ENCODE results near the gene ZNF618. TPM values are rescaled to one million over a fixed set of nuclear protein-coding genes. Genes with fewer than 3 reads are reported as not detected.

The ZNF618 gene
- total and polyA plus RNA-seq, 4 donors = 4.9 to 17.3 (median 11.4) TPM

DNA sequence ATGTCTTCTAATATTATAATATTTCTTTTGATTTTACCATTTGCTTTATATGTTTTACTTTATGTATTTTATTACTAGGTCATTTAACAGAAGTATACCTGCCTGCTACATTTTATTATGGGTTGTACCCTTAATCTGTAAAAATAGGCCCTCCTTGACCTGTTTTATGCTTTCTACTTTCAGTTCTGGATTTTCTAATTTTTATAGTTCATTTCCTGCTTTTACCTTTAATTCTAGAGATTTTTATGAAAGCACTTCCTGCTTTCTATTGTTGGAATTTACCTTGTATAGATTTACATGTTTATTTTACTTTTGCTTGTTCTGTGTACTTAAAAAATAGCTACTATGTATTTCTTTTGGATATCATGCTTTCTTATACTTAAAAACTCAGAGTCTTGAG is 20.6 kb downstream of the ZNF618 start:
- ATAC-seq (ENCODE audit: low FRiP score) (no peak), DNase-seq (no peak)
- Histone ChIP-seq H3K36me3 (ENCODE audit: control insufficient read depth in 1 of 2, insufficient read depth in 2 of 2, low read length in 1 of 2) (no peaks in the 10 kb centered on the region), H3K27ac (ENCODE audit: low read depth in 1 of 2, low read length in 2 of 2) (no peak overlapping the region), H3K4me1 (ENCODE audit: control insufficient read depth in 1 of 2, insufficient read depth in 2 of 2, low read length in 2 of 2) (peaks cover 0 to 2% of the 10 kb centered on the region in 2 donors), H3K4me3 (ENCODE audit: low read length in 2 of 2) (no peak overlapping the region), H3K9me3 (ENCODE audit: control insufficient read depth, low read length) (no peaks in the 10 kb centered on the region), H3K27me3 (ENCODE audit: control insufficient read depth in 1 of 2, insufficient read depth in 2 of 2, low read length in 1 of 2) (no peaks in the 10 kb centered on the region)
- intact Hi-C loops (cut with DNase I) = no loop called here

DNA sequence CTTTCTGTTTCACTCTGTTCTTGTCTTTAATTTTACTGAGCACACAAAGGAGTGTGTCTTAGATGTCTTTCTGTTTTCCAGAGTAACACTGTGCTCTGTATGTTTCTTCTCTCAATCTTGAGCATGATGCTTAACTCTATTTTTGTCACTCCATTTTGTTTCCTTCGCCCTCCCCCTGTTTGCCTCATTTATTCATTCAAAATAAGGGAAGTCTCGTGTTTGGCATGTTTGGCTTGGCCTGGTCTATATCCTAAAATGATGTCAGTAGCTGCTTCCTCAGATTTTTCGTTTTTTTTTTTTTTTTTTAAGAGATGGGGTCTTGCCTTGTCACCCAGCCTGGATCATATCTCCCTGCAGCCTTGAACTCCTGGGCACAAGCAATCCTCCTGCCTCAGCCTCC is 22.0 kb downstream of the ZNF618 start:
- 23 to 25% methylated on average over 3 of the region's 3 CpGs for WGBS, 2 donors
- no peak for DNase-seq

DNA sequence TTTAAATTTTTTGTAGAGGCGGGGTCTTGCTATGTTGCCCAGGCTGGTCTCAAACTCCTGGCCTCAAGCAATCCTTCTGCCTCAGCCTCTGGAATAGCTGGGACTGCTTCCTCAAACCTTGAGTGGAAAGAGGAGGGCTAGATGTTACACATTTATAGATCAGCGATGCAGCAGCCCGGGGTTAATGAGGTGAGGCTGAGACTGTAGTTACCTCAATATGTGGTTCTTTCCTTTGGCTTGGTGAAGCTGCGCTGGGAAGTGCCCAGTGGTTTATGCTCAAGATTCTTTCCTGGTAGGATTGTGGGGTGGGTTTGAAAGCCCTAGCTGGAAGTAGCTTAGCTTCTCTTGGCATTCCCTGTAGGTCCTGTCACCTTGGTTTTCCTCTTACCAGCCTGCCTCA is 22.5 kb downstream of the ZNF618 start:
- ATAC-seq (ENCODE audit: low FRiP score) = no peak
- WGBS, 2 donors = 96 to 99% methylated on average over 4 of the region's 4 CpGs
- no peaks in the 10 kb centered on the region for H3K36me3 ChIP-seq (ENCODE audit: control insufficient read depth in 1 of 2, insufficient read depth in 2 of 2, low read length in 1 of 2)
- H3K9me3 ChIP-seq (ENCODE audit: control insufficient read depth, low read length) = no peaks in the 10 kb centered on the region
- no peak for DNase-seq
- intact Hi-C loops (cut with DNase I) = no loop called here
- H3K27ac ChIP-seq (ENCODE audit: low read depth in 1 of 2, low read length in 2 of 2) = no peak overlapping the region
- H3K4me3 ChIP-seq (ENCODE audit: low read length in 2 of 2) = no peak overlapping the region
- no peaks in the 10 kb centered on the region for H3K27me3 ChIP-seq (ENCODE audit: control insufficient read depth in 1 of 2, insufficient read depth in 2 of 2, low read length in 1 of 2)
- H3K4me1 ChIP-seq (ENCODE audit: control insufficient read depth in 1 of 2, insufficient read depth in 2 of 2, low read length in 2 of 2) = peaks cover 0 to 2% of the 10 kb centered on the region in 2 donors

More for the DNA sequence above, 22.0 kb downstream of the ZNF618 start:
- intact Hi-C loops (cut with DNase I) = no loop called here
- no peaks in the 10 kb centered on the region for H3K36me3 ChIP-seq (ENCODE audit: control insufficient read depth in 1 of 2, insufficient read depth in 2 of 2, low read length in 1 of 2)
- no peak overlapping the region for H3K27ac ChIP-seq (ENCODE audit: low read depth in 1 of 2, low read length in 2 of 2)
- H3K9me3 ChIP-seq (ENCODE audit: control insufficient read depth, low read length) = no peaks in the 10 kb centered on the region
- peaks cover 0 to 2% of the 10 kb centered on the region in 2 donors for H3K4me1 ChIP-seq (ENCODE audit: control insufficient read depth in 1 of 2, insufficient read depth in 2 of 2, low read length in 2 of 2)
- H3K4me3 ChIP-seq (ENCODE audit: low read length in 2 of 2) = no peak overlapping the region
- no peaks in the 10 kb centered on the region for H3K27me3 ChIP-seq (ENCODE audit: control insufficient read depth in 1 of 2, insufficient read depth in 2 of 2, low read length in 1 of 2)
- no peak for ATAC-seq (ENCODE audit: low FRiP score)

DNA sequence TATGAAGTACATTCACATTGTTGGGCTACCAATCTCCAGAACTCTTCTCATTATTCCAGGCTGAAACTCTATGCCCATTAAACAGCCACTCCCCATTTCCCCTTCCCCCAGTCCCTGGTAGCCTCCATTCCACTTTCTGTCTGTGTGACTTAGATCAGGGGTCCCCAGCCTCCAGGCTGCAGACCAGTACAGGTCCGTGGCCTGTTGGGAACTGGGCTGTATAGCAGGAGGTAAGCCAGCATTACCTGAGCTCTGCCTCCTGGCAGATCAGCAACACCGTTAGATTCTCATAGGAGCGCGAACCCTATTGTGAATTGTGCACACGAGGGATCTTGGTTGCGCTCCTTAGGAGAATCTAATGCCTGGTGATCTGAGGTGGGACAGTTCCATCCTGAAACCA is 23.1 kb downstream of the ZNF618 start:
- Histone ChIP-seq H3K27ac (ENCODE audit: low read depth in 1 of 2, low read length in 2 of 2) (no peak overlapping the region), H3K9me3 (ENCODE audit: control insufficient read depth, low read length) (no peaks in the 10 kb centered on the region), H3K4me3 (ENCODE audit: low read length in 2 of 2) (no peak overlapping the region), H3K4me1 (ENCODE audit: control insufficient read depth in 1 of 2, insufficient read depth in 2 of 2, low read length in 2 of 2) (peaks cover 0 to 2% of the 10 kb centered on the region in 2 donors), H3K27me3 (ENCODE audit: control insufficient read depth in 1 of 2, insufficient read depth in 2 of 2, low read length in 1 of 2) (no peaks in the 10 kb centered on the region), H3K36me3 (ENCODE audit: control insufficient read depth in 1 of 2, insufficient read depth in 2 of 2, low read length in 1 of 2) (no peaks in the 10 kb centered on the region)
- ATAC-seq (ENCODE audit: low FRiP score) (no peak), DNase-seq (no peak)
- intact Hi-C loops (cut with DNase I) = no loop called here
- WGBS, 2 donors = 98% methylated on average over 6 of the region's 6 CpGs

DNA sequence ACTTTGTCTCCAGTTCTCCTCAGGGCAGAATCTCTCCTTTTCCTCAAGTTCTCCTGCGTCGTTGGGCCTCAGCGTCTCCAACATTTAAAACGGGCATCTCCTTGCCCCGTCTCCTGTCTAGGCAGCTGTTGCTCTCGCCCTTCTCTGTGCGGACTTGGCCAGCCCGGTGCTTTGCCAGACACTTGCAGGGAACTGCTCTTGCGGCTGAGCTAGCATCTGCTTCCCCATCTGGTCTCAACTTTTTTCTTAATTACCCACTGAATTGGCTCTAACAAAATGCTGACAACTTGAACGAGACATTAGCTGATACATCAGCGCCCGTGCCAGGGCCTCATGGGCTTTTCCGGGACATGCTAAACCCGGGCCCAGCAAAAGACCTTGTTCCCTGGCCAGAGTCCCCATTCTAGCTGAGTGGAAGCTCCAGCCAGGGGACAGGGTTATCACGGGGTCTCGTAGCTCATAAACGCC is 25.1 kb downstream of the ZNF618 start:
- intact Hi-C loops (cut with DNase I) = no loop called here
- Histone ChIP-seq H3K27me3 (ENCODE audit: control insufficient read depth in 1 of 2, insufficient read depth in 2 of 2, low read length in 1 of 2) (no peaks in the 10 kb centered on the region), H3K27ac (ENCODE audit: low read depth in 1 of 2, low read length in 2 of 2) (peak overlapping the region in 1 of 2 donors; percentile 14), H3K4me1 (ENCODE audit: control insufficient read depth in 1 of 2, insufficient read depth in 2 of 2, low read length in 2 of 2) (peaks cover 0 to 2% of the 10 kb centered on the region in 2 donors), H3K4me3 (ENCODE audit: low read length in 2 of 2) (no peak overlapping the region), H3K36me3 (ENCODE audit: control insufficient read depth in 1 of 2, insufficient read depth in 2 of 2, low read length in 1 of 2) (no peaks in the 10 kb centered on the region), H3K9me3 (ENCODE audit: control insufficient read depth, low read length) (no peaks in the 10 kb centered on the region)
- DNase-seq = no peak
- 50 to 56% methylated on average over 17 of the region's 17 CpGs for WGBS, 2 donors
- no peak for ATAC-seq (ENCODE audit: low FRiP score)

DNA sequence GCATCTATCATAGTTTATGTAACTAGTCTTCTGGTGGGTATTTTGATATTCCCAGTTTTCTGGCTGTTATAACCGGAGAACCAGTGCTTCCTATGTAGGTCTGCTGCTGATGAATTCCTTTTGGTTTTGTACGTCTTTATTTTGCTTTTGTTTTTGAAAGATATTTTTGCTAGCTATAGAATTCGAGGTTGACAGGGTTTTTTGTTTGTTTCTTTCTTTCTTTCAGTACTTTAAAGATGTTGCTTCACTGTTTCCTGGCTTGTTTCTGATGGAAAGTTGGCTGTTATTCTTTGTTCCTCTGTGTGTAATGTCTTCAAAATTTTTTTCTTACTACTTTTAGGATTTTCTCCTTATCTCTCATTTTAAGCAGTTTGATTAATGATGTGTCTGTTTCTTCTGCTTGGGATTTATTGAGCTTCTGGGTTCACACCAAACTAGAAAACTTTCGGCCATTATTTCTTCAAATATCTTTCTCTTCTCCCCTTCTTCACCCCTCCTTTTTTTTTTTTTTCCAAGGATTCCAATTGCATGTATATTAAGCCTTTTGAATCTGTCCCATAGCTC is 27.5 kb downstream of the ZNF618 start:
- DNase-seq (no peak), ATAC-seq (ENCODE audit: low FRiP score) (no peak)
- H3K36me3 ChIP-seq (ENCODE audit: control insufficient read depth in 1 of 2, insufficient read depth in 2 of 2, low read length in 1 of 2) = no peaks in the 10 kb centered on the region
- no peak overlapping the region for H3K27ac ChIP-seq (ENCODE audit: low read depth in 1 of 2, low read length in 2 of 2)
- intact Hi-C loops (cut with DNase I) = no loop called here
- no peaks in the 10 kb centered on the region for H3K9me3 ChIP-seq (ENCODE audit: control insufficient read depth, low read length)
- no peaks in the 10 kb centered on the region for H3K27me3 ChIP-seq (ENCODE audit: control insufficient read depth in 1 of 2, insufficient read depth in 2 of 2, low read length in 1 of 2)
- H3K4me3 ChIP-seq (ENCODE audit: low read length in 2 of 2) = no peak overlapping the region
- 40 to 50% methylated on average over 4 of the region's 4 CpGs for WGBS, 2 donors
- peaks cover 5% of the 10 kb centered on the region in 2 donors for H3K4me1 ChIP-seq (ENCODE audit: control insufficient read depth in 1 of 2, insufficient read depth in 2 of 2, low read length in 2 of 2)

DNA sequence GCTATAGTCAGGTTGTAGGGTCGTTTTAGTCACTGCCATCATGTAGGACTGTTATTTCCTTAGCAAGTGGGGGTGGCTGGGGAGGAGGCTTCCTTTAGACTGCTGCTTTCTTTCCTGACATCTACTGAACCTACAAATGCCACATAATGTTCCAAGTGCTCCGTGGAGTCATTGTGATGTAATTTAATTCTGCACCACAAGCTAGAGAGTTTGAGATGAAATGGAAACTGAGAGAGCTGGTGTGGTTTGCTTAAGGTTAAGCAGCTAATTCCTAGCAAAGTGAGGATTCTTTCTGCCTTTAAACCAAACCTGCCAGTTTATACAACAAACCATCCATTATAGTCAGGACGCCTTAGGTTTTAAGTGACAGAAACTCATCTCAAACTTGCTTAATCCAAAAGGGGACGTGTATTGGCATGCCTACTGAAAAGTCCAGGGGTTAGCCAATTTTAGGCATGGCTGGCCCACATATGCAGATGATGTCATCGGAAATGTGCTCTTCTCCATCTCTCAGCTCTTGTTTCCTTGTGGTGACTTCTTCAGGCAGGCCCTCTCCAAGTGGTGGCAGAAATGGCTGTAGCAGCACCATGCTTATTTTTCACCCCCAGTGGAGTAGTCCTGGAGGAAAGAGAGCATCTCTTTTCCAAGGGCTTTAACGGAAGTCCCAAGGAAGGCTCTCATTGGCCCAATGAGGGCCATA is 30.5 kb downstream of the ZNF618 start:
- DNase-seq (no peak), ATAC-seq (ENCODE audit: low FRiP score) (peak; percentile 31)
- H3K4me1 ChIP-seq (ENCODE audit: control insufficient read depth in 1 of 2, insufficient read depth in 2 of 2, low read length in 2 of 2) = peaks cover 4 to 10% of the 10 kb centered on the region in 2 donors
- H3K27me3 ChIP-seq (ENCODE audit: control insufficient read depth in 1 of 2, insufficient read depth in 2 of 2, low read length in 1 of 2) = no peaks in the 10 kb centered on the region
- intact Hi-C loops (cut with DNase I) = no loop called here
- H3K27ac ChIP-seq (ENCODE audit: low read depth in 1 of 2, low read length in 2 of 2) = no peak overlapping the region
- H3K36me3 ChIP-seq (ENCODE audit: control insufficient read depth in 1 of 2, insufficient read depth in 2 of 2, low read length in 1 of 2) = no peaks in the 10 kb centered on the region
- H3K4me3 ChIP-seq (ENCODE audit: low read length in 2 of 2) = no peak overlapping the region
- WGBS, 2 donors = 61 to 67% methylated on average over 6 of the region's 6 CpGs
- no peaks in the 10 kb centered on the region for H3K9me3 ChIP-seq (ENCODE audit: control insufficient read depth, low read length)

DNA sequence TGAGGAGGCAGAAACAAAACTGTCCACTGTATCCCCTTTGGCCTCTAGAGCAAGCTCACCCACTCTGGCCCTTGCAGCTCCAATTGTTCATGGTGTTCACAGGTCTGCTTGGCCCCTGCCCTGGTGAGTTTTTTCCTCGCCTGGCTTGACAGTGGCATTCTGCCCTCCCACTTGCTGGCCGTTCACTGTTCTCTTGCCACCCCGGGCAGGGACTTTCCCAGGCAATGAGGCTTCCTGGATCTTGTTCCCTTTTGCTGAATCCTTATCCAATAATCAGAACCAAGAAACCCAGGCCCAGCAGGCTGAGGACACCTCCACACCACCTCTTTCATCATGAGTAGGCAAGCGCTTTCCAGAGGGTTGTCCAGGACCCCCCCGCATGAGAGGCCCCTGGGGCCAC is 31.2 kb downstream of the ZNF618 start:
- Histone ChIP-seq H3K36me3 (ENCODE audit: control insufficient read depth in 1 of 2, insufficient read depth in 2 of 2, low read length in 1 of 2) (no peaks in the 10 kb centered on the region), H3K4me1 (ENCODE audit: control insufficient read depth in 1 of 2, insufficient read depth in 2 of 2, low read length in 2 of 2) (peaks cover 4 to 13% of the 10 kb centered on the region in 2 donors), H3K27ac (ENCODE audit: low read depth in 1 of 2, low read length in 2 of 2) (no peak overlapping the region), H3K9me3 (ENCODE audit: control insufficient read depth, low read length) (no peaks in the 10 kb centered on the region), H3K27me3 (ENCODE audit: control insufficient read depth in 1 of 2, insufficient read depth in 2 of 2, low read length in 1 of 2) (no peaks in the 10 kb centered on the region), H3K4me3 (ENCODE audit: low read length in 2 of 2) (no peak overlapping the region)
- intact Hi-C loops (cut with DNase I) = no loop called here
- 51 to 57% methylated on average over 5 of the region's 5 CpGs for WGBS, 2 donors
- ATAC-seq (ENCODE audit: low FRiP score) = no peak
- DNase-seq = no peak

DNA sequence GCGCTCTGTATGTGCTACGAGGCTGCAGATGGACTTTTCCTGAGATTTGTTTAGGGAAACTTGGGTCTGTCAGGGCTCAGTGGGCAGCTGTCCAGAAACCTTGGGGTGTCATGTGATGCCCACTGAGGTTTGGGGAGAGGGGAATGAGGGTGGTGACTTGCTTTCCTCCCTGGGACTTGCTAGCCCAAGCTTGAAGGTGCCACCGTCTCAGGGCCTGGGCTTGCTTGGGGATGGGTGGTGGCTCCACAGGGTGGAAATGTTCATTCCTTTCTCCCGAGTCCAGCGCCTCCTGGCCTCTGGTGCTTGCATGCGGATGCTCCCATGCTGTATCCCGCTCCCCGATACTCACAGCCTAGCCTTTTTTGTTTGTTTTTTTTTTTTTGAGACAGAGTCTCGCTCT is 33.3 kb downstream of the ZNF618 start:
- ATAC-seq (ENCODE audit: low FRiP score) (no peak), DNase-seq (no peak)
- intact Hi-C loops (cut with DNase I) = no loop called here
- H3K27me3 ChIP-seq (ENCODE audit: control insufficient read depth in 1 of 2, insufficient read depth in 2 of 2, low read length in 1 of 2) = no peaks in the 10 kb centered on the region
- WGBS, 2 donors = 94 to 96% methylated on average over 9 of the region's 9 CpGs
- H3K9me3 ChIP-seq (ENCODE audit: control insufficient read depth, low read length) = no peaks in the 10 kb centered on the region
- peaks cover 4 to 22% of the 10 kb centered on the region in 2 donors for H3K4me1 ChIP-seq (ENCODE audit: control insufficient read depth in 1 of 2, insufficient read depth in 2 of 2, low read length in 2 of 2)
- no peak overlapping the region for H3K4me3 ChIP-seq (ENCODE audit: low read length in 2 of 2)
- H3K27ac ChIP-seq (ENCODE audit: low read depth in 1 of 2, low read length in 2 of 2) = no peak overlapping the region
- H3K36me3 ChIP-seq (ENCODE audit: control insufficient read depth in 1 of 2, insufficient read depth in 2 of 2, low read length in 1 of 2) = no peaks in the 10 kb centered on the region

Measured in aorta (tissue), 5 donors.